Head of caudate nucleus (tissue), 42 donors: ENCODE measurements around the gene RIN2.
"Not testable (repeated sequence)": the region's sequence is repeated elsewhere in the genome, so short reads cannot be mapped to it uniquely, and the experiment has no call there.

ENCODE experiments used
- DNase-seq, 42 donors: peaks; one replicate each; pipeline versions ENCODE4 v3.0.0 to v3.0.0-alpha.2; 2020 to 2021; ENCODE audit warnings: mixed read lengths in 7 of 42
- intact Hi-C: fragments of 100-400 bp; cut with DNase I; formaldehyde crosslinking; loops from one replicate; pipeline ENCODE4 v1.15.0; 2022

Gene RIN2

DNA sequence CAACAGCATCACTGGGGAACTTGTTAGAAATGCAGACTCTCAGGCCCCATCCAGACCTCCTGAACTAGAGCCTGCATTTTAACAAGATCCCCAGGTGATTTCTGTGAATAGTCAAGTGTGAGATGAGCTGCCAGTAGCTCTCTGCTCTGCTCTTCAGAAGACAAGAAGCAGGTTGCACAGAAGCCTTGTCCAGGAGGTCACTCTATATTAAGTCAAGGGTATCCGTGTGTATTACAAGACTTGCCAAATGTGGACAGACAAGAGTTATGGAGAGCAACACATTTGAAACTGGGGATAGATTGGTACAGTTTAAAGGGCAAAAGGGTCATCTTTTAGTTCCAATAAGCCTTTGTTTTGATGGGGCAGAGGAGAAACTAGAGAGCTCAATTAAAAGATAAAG lies 23.2 kb upstream of the RIN2 start:
- no peak for DNase-seq
- intact Hi-C loops = no loop called here

DNA sequence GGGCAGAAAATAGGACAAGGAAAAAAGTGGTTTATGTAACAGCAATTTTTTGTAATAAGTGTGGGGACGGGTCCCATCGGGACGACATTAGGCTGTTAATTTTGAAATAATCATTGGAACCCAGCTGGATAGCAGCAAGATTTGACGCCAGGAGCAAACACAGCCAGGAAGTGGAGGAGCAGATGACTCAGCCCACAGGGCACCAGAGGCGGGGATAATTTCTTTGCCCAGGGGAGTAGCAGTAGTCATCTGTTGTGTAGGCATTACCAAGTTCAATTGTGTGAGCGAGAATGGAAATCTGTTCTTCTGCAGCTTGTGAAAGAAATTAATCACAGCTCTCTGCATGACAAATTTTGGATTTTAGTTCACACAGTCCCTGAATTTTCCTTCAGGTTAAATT lies 22.6 kb upstream of the RIN2 start:
- intact Hi-C loops = no loop called here
- peak; percentile 21 to 92 (median 68) for DNase-seq

DNA sequence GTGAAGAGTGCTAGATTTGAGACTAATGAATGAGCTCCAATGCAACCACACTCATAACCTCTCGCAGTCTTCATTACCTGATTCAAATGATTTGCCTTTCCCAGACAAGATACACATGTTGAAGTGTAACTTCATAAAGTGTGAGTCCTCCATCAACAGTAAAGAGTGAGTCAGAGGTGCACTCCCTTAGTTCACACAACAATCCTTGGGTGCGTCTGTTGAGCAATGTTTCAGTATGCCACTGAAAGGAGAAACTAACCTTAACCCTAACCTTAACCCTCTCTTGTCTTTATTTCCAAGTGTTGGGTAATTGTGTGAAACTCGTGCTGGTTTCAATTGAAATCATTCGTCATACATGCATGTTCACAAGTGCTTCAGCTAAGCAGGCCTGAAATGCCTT lies 21.0 kb upstream of the RIN2 start:
- no peak for DNase-seq
- intact Hi-C loops = no loop called here

DNA sequence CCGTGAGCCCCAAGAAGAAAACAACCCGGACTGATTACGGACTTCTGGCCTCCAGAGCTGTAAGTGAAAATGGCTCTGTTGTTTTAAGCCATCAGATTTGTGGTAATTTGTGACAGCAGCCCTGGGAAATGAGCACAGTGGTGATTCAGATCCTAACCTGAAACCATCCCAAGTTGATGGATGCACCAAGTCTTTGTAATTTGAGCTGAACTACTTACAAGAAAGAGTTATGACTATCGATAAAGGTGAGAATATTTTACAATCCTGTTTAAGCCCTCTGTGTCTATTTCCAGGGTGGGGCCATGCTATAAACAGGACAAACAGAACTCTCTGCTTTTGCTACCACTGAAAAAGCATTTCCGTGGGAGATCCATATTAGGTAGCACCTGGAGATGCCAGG lies 19.1 kb upstream of the RIN2 start:
- DNase-seq = no peak
- intact Hi-C loops = no loop called here

DNA sequence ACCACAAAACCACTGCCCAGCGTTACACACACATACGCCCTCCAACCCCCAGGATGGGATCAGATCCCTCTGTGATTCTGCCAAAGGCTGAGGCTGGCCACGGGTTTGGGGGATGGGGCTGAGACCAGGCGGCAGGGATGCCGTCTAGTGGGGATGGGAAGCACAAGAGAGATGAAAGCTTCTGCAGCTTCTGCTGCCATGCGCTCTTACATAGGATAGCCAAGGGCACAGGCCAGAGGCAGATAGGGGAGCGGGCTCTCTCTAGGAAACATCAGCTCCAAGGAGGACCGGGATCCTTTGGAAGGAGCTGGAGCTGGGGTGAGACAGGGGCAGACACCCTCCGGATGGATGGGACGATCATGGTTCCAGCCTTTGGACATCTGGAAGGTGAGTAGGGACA lies 18.7 kb upstream of the RIN2 start:
- intact Hi-C loops = no loop called here
- DNase-seq = no peak

DNA sequence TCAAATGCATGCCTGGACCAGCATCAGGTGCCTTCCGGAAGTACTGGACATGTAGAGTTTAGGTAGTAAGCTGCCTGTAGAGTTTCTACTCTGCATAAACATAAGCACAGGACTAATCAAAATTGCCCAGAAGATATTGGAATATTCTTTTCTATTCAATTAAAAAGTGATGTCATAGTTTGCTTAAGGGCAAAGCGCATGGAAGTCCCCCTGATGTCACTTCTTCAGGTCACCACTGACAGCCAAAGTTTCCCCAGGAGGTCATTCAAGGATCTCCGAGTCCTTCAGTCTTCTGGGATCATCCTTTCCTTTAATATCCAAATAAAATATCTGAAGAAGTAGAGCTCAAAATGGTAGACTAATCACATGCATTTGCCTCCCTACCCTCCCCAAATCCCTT lies 17.5 kb upstream of the RIN2 start:
- intact Hi-C loops = no loop called here
- DNase-seq = no peak

DNA sequence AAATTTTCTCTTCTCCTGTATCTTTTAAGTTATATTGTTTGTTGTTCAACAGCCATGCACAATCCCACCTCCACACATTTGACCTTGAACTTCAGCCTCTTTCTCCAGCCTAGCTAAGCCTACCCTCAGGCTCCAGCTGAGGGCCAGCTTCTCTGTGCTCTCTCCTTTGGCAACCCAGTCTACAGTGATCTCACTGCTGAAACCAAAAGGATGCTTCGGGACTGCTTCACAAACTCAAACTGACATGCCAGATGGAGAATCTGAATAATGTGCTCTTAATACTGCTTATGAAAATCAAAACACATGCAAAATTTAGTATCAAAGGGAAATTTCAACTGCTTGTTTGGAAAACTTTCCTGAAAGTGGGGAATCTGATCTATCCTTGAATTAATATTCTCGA lies 16.1 kb upstream of the RIN2 start:
- intact Hi-C loops = no loop called here
- DNase-seq = peak in 1 of 42 donors; percentile 44

DNA sequence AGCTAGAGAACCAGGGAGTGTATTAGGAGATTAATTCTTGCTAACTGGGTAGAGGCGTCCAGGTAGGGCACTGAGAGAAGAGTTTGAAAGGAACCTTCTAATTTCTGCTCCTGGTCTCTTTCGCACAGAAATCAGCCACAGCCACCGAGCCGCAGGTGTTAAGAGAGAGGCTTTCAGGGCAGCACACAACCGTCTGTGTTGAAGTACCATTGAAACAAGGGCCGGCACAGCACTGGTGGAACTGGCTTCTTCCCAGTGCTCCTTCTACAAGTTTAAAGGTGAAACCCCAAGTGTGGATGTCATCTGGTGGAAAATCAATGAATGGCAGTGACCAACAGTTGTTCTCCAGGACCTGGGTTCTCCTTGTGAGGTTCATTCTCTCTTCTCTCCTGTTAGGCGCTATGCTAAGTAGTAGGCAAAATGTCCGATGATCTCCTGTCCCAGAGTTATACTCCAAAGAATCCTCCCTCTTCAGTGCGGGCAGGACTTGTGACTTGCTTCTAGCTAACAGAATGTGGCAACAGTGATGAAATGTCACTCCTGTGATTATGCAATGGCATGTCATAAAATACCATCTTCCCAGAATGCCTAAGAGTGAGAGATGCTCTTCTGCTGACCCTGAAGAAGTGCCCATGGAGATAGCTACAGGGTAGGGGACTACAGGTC lies 15.0 kb upstream of the RIN2 start:
- intact Hi-C loops = no loop called here
- no peak for DNase-seq

DNA sequence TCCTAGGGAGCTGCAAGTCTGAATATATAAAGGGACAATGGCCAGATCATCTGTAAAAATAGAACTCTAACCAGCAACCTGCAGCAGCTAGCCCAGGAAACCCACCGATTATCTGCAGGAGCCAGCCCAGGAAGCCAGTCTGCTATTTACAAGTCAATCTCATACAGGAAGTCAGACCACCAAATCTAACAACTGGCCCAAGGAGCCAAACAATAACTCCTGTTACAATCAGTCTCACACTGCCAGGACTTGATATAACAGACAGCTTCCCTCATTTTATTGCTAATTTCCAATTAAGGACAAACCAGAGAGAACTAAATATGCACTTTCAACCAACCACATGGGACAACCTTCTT lies 14.4 kb upstream of the RIN2 start:
- intact Hi-C loops = no loop called here
- no peak for DNase-seq

DNA sequence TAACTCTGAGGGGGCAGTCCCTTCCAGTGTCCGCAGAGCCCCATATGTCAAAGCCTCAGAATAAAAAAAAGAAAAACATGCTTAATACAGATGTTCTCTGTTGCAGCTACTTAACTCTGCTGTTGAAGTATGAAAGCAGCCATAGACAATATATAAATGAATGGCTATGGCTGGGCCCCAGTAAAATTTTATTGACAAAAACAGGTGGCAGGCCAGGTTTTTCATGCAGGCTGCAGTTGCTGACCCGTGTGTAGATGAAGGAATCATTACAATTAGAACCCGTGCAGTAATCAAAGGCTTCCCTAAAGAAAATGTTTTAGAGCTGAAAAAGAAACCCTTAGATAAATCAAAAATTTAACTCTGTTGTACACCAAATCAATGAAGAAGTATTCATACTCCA lies 13.0 kb upstream of the RIN2 start:
- intact Hi-C loops = no loop called here
- no peak for DNase-seq

DNA sequence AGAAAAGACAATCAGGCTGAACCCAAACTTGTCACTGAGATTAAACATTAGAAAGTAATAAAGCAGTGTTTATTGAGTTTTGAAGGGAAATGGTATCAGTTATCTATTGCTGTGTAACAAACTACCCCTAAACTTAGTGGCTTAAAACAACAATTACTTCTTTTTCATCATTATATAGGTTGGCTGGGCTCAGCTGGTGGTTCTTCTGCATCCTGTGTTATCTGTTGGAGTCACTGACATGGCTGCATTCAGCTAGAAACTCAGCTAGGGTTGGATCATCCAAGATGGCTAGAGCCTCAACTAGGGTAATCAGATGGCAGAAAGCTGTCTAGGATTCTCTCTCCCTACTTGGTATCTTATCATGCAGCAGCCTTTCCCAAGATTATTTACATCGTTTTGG lies 12.5 kb upstream of the RIN2 start:
- no peak for DNase-seq
- intact Hi-C loops = no loop called here

DNA sequence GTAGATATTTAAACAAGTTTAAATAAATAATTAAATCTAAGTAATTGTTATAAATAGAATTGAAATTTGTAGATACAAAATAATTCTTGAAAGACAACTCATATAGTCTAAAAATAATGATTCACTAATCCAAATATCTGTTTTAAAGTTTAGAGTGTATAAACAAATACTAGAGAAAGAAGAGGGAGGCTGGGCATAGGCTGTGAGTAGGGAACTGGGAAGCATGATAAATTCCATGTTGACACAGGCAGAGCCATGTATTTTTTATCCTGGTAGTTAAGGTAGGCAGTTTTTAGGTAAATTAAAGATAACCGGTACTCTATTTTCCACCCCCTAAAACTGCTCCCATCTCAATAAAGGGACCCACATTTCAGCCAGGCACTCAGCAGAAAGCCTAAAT lies 11.7 kb upstream of the RIN2 start:
- no peak for DNase-seq
- intact Hi-C loops = no loop called here

DNA sequence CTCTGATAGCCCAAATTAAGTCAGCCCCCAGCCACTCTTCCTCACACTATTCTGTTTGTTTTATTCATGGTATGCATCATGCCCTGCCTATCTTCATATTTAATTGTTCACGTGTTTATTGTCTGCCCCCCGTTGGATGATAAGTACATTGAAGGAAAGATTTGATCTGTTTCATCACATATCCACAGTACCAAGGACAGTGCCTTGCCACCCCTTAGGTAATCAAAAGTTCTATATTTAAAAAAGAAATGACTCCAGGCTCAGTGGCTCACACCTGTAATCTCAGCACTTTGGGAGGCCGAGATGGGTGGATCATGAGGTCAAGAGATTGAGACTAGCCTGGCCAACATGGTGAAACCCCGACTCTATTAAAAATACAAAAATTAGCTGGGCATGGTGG lies 10.2 kb upstream of the RIN2 start:
- DNase-seq = no peak
- intact Hi-C loops = no loop called here

DNA sequence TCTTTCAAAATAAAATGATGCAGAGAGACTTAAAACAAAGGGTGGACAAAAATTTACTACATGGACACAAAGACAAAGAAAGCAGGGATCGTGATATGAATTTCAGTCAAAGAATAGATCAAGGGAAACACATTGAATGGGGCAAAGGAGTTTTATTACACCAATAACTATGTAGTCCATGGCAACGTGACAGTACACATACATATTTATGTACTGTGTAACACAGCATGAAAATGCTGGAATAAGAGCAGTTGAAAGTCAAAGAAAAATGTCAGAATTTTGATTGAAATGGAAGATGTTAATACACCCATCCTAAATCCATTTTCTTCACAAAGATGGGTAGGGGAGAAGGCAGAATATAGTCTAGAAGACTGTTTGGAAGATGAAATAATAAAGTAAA lies 9.4 kb upstream of the RIN2 start:
- intact Hi-C loops = no loop called here
- no peak for DNase-seq

DNA sequence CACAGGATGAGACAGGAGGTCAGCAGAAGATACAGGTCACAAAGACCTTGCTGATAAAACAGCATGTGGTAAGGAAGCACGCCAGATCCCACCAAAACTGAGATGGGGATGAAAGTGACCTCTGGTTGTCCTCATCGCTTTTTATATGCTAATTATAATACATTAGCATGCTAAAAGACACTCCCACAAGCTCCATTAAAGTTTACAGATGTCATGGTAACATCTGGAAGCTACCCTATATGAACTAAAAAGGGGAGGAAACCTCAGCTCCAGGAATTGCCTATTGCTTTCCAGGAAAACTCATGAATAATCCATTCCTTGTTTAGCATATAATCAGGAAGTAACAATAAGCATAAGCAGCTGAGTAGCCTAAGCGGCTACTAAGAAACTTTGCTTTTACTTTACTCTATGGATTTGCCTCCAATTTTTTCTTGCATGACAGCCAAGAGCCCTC lies 8.4 kb upstream of the RIN2 start:
- intact Hi-C loops = no loop called here
- no peak for DNase-seq

DNA sequence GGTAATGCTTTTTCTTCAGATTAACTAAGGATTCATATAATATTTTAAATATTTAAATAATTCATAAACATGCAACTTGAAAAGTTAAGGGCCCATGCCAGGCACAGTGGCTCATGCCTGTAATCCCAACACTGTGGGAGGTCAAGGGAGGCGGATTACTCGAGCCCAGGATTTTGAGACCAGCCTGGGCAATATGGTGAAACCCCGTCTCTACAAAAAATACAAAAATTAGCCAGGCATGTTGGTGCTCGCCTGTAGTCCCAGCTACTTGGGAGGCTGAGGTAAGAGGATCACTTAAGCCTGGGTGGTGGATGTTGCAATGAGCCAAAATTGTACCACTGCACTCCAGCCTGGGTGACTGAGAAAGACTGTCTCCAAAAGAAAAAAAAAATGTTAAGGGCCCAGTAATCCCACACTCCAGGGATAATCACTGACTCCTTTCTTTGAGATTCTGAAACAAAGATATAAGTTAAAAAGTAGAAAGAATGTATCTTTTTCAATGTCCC lies 7.9 kb upstream of the RIN2 start:
- intact Hi-C loops = no loop called here
- no peak for DNase-seq

DNA sequence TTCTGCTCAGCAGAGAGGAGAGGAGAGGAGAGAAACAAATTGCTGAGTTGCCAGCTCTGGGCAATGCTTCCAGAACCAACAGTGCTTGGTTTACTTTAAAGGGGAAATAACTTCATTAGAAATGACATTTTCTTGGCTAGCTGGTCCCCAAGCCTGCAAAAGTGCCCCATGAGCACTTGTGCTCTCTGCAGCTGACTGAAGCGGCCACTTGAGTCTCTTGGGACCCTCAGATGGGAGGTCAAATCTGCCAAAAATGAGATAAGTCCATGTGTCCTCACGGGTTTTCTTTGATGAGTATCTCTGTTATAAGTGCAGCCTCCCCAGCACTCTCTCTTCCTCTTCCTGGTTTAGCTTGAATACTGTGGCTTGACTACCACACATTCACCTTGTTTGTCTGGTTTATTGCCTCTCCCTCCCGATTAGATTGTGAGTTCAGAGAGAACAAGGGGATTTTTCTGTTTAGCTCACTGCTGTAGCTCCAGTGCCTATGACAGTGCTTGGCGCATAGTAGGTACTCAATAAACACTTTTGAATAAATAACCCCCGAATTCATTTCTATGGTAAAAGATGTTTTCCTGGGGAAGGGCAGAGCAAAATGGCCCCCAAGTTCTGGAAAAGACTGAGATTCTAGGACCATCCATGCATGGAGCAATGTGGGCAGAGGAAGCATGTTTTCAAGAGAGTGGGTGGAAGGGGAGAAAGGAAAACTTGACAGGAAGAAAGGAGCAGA lies 7.0 kb upstream of the RIN2 start:
- intact Hi-C loops = no loop called here

DNA sequence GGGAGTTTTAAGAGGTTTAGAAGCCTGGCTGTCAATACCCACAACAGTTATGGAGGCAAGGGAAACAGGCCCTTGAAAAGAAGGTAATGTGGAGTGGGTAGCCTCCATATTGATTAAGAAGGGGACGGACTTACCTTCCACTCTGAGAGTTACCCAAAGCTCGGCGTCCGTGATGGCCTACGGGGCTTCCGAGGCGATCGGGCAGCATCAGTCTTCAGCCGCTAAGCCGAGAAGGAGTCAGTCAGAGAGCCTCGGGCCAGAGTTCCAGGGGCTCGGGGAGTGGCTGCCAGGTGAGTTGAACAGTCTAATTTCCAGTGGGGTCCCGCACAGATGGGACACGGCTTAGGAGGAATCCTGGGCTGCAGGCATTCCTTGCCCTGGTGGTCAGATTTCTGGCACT lies 3.9 kb upstream of the RIN2 start:
- intact Hi-C loops, DNase-seq: not testable (repeated sequence)

More for the DNA sequence above, 7.0 kb upstream of the RIN2 start:
- no peak for DNase-seq

DNA sequence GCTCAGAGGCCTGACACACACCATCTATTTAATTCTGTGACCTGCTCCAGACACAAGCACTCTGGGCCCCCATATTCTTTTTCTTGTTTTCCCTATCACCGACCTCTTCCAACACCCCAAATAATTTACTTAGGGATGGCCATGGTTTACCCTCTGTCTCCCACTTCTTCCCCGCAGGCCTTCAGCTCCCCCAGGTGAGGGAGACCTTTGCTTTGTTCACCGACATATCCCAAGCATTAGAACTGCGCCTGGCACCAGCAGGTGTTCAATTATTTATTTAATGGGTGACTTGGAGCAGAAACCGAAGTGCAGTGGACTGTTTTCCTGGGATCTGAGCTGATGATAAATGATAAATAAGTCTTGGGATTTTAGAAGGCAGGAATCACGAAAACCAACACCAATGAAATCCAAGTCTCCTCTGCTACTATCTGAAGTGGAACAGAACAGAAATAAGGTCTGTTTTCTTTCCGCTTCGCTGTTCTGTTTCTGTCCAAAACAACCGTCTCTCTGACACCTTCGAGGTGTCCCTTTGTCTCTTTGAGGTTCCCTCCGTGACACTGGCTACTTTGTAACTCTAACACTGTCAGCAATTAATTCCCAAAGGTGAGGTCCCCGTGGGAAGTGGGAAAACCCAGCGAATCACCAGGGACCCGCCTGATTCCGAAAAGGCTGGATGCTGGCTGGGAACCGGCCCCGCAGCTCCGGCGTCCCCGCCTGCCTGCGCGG lies 1.1 kb upstream of the RIN2 start:
- intact Hi-C loops = no loop called here
- DNase-seq = peak in 2 of 42 donors; percentile 34 to 37

DNA sequence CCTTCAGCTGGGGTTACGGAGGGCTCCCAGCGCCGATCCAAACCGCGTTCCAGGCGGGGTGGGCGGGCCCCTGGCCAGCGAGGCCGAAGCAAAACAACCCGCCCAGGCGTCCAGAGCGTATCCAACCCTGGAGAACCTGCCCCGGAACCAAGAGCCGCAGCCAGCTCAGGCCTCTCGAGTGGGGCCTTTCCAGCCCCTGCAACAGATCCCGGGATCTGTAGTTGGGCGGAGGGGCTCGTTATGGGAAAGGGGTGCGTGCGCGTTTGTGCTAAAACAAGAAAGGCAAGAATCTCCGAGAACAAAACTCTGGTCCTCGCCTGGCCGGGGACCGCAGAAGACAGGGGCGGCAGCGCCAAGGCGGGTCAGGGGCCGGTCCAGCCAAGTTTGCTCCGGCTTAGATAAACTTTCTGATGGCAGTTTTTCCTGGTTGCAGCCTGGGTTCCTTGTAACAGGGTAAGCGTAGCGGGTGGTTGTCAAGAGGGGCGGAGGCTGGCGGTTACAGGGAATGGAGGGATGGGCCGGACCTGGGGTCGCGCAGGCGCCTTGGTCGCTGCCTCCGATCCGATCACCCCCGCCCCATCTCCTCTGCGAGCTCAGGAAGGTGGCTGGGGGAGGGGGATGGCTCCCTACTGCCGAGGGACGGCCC lies 448 bp upstream of the RIN2 start:
- intact Hi-C loops = no loop called here
- DNase-seq = peak; percentile 50 to 93 (median 79)
